Keratinocyte (primary cell): ENCODE measurements around the gene KLK1.
A peak's percentile ranks its signal among the peaks of the same experiment; 100 is the strongest.

Source experiments
- EZH2 ChIP-seq: IDR thresholded peaks from one replicate; pipeline ENCODE4 v1.6.1; 2012; ENCODE audit warnings: inconsistent platforms, mild to moderate bottlenecking, low read length, moderate library complexity
- TF ChIP-seq, protein P1 (sequence below), 3 experiments: IDR thresholded peaks in 1 of 3; conservative IDR thresholded peaks in 1 of 3; optimal IDR thresholded peaks in 1 of 3; 2 replicates in 2 of 3; 3 replicates in 1 of 3; pipeline versions ENCODE3 to v1.5.1; 2011; ENCODE audit warnings: low read length in 3 of 3, mild to moderate bottlenecking in 3 of 3, moderate library complexity in 2 of 3, control low read depth in 1 of 3, inconsistent platforms in 1 of 3; ENCODE audit not compliant: insufficient read depth in 2 of 3; ENCODE audit errors: extremely low read depth in 1 of 3

DNA sequence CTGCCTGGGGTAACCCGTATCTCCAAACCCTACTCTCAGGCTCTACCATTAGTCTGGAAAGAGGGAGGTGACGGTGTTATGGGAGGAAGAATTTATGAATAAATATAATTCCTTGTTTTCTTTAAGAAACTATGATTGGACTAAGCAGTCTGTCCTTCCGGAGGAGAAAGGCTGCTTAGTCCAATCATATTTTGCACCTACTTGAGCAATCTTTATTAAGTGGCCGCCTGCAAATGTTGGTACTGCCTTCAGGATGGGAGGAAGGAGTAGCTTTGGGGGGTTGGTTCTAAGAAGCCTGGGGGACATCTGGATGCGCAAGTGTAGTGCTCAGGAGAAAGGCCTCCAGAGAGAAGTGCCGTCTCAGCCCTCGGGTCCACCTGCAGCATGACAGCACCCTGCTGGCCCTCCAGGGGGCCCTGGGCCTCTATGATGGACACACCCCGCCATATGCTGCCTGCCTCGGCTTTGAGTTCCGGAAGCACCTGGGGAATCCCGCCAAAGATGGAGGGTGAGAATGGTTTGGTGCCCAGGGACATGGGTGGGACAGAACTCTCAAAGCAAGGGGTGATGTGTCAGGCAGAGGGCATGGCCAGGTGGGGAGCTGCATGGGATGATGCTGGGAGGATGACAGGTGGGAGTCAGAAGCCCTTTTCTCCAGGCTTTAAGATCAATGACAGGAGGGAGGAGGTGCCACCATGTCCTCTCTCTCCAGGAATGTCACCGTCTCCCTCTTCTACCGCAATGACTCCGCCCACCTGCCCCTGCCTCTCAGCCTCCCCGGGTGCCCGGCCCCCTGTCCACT, 29.3 kb downstream of the KLK1 start:
- TF ChIP-seq, protein P1, sequence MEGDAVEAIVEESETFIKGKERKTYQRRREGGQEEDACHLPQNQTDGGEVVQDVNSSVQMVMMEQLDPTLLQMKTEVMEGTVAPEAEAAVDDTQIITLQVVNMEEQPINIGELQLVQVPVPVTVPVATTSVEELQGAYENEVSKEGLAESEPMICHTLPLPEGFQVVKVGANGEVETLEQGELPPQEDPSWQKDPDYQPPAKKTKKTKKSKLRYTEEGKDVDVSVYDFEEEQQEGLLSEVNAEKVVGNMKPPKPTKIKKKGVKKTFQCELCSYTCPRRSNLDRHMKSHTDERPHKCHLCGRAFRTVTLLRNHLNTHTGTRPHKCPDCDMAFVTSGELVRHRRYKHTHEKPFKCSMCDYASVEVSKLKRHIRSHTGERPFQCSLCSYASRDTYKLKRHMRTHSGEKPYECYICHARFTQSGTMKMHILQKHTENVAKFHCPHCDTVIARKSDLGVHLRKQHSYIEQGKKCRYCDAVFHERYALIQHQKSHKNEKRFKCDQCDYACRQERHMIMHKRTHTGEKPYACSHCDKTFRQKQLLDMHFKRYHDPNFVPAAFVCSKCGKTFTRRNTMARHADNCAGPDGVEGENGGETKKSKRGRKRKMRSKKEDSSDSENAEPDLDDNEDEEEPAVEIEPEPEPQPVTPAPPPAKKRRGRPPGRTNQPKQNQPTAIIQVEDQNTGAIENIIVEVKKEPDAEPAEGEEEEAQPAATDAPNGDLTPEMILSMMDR (optimal IDR thresholded peaks at IDR 0.05 in 1 of 3, IDR thresholded peaks at IDR 0.05 in 1 of 3, conservative IDR thresholded peaks at IDR 0.05 in 1 of 3; ENCODE audit: extremely low read depth in 1 of 3, insufficient read depth in 2 of 3, low read length in 3 of 3) = peak; percentile 24 to 31 (median 25)
- no peak for TF ChIP-seq EZH2
